A673 (cell line): ENCODE data around the gene MDP1. TPM values are rescaled to one million over a fixed set of nuclear protein-coding genes. Genes with fewer than 3 reads are reported as not detected.

Experiments used
- BruUV-seq: library from RNA; stranded (reverse); fragments of 400-500 nt; replicated peaks from 2 replicates; lab custom pipeline; 2021; lab: Mats Ljungman, UMichigan
- CTCF ChIA-PET: fragments of 300-600 bp; sonication (Branson Sonifier 250); formaldehyde crosslinking; loops from one replicate; lab custom pipeline; 2022; ENCODE audit warnings: antibody characterized with exemption; lab: Charles Lee
- POLR2A ChIA-PET: fragments of 300-600 bp; sonication (Branson Sonifier 250); formaldehyde crosslinking; loops from one replicate; lab custom pipeline; 2022; ENCODE audit warnings: antibody characterized with exemption; ENCODE audit not compliant: low non-redundant PET; lab: Charles Lee
- DNase-seq: peaks from one replicate; pipeline ENCODE4 v3.0.0-alpha.2; 2015; ENCODE audit warnings: low spot score
- H3K27ac ChIP-seq: fragments of 200-600 bp; sonication (generic); 2 replicates; pipeline ENCODE4 v1.5.1; 2016; ENCODE audit warnings: mixed run types, low read depth, mild to moderate bottlenecking, mixed read lengths, antibody characterized with exemption, low read length; ENCODE audit not compliant: poor library complexity, severe bottlenecking
- H3K27me3 ChIP-seq: fragments of 200-600 bp; sonication (generic); replicated peaks from 2 replicates; pipeline ENCODE4 v1.6.1; 2017; ENCODE audit warnings: mixed run types, low read depth, mild to moderate bottlenecking, mixed read lengths, antibody characterized with exemption, low read length; ENCODE audit not compliant: insufficient read depth, poor library complexity
- H3K36me3 ChIP-seq: fragments of 200-600 bp; sonication (generic); 2 replicates; pipeline ENCODE4 v1.6.1; 2016; ENCODE audit warnings: mixed run types, mild to moderate bottlenecking, mixed read lengths, antibody characterized with exemption, low read length; ENCODE audit not compliant: insufficient read depth, poor library complexity, severe bottlenecking
- H3K4me1 ChIP-seq: fragments of 200-600 bp; sonication (generic); 2 replicates; pipeline ENCODE4 v1.6.1; 2017; ENCODE audit warnings: mixed run types, mild to moderate bottlenecking, mixed read lengths, antibody characterized with exemption, low read length; ENCODE audit not compliant: insufficient read depth, poor library complexity, severe bottlenecking
- H3K4me3 ChIP-seq: fragments of 200-600 bp; sonication (generic); 2 replicates; pipeline ENCODE4 v1.5.1; 2016; ENCODE audit warnings: low read depth, mixed run types, mild to moderate bottlenecking, mixed read lengths, low read length; ENCODE audit not compliant: poor library complexity, severe bottlenecking
- H3K9me3 ChIP-seq: fragments of 200-600 bp; sonication (generic); 2 replicates; pipeline ENCODE4 v1.6.1; 2016; ENCODE audit warnings: mixed run types, low read depth, mild to moderate bottlenecking, mixed read lengths, antibody characterized with exemption, low read length; ENCODE audit not compliant: poor library complexity, severe bottlenecking
- CTCF ChIP-seq: fragments of 300-800, 200-600 bp; sonication (generic); conservative IDR thresholded peaks from 2 replicates; pipeline ENCODE4 v1.5.1; 2017; ENCODE audit warnings: low read depth, mild to moderate bottlenecking, antibody characterized with exemption, low read length, moderate library complexity, mixed read lengths
- EZH2 ChIP-seq: fragments of 200-600 bp; sonication (generic); IDR thresholded peaks from 2 replicates; pipeline ENCODE4 v1.6.1; 2017; ENCODE audit warnings: borderline replicate concordance, low read depth, mild to moderate bottlenecking, mixed read lengths, antibody characterized with exemption, low read length; ENCODE audit not compliant: poor library complexity, severe bottlenecking
- intact Hi-C: fragments of 100-400 bp; cut with micrococcal nuclease; formaldehyde crosslinking; loops from one replicate; pipeline ENCODE4 v1.10.0; 2022; ENCODE audit not compliant: unreplicated experiment
- total RNA-seq: library from RNA; stranded (reverse); gene quantifications from 2 replicates; pipeline ENCODE4 v1.2.3, GENCODE V29; 2021

MDP1 gene
- total RNA-seq, 1 experiment from 2014 or later: 21.3 TPM

- Histone ChIP-seq H3K27me3 (no peaks in the 10 kb centered on the region), H3K4me1 (no peaks in the 10 kb centered on the region), H3K4me3 (no peak overlapping the region), H3K9me3 (no peaks in the 10 kb centered on the region), H3K27ac (no peak overlapping the region), H3K36me3 (no peaks in the 10 kb centered on the region)
- no peak for DNase-seq
- ChIA-PET POLR2A (no interaction called here), CTCF (no interaction called here)
- intact Hi-C loops: no loop called here
- no TSS peak for BruUV-seq
- TF ChIP-seq CTCF (no peak), EZH2 (no peak)
These were observed 42.8 kb upstream of the MDP1 start for GRCh38 chr14:24258548-24259265.

GRCh38 chr14:24258119-24258518, 42.3 kb upstream of the MDP1 start:
- TF ChIP-seq EZH2 (no peak), CTCF (no peak)
- no TSS peak for BruUV-seq
- ChIA-PET POLR2A (no interaction called here), CTCF (no interaction called here)
- Histone ChIP-seq H3K4me1 (no peaks in the 10 kb centered on the region), H3K27ac (no peak overlapping the region), H3K4me3 (no peak overlapping the region), H3K9me3 (no peaks in the 10 kb centered on the region), H3K36me3 (no peaks in the 10 kb centered on the region), H3K27me3 (no peaks in the 10 kb centered on the region)
- intact Hi-C loops: no loop called here
- DNase-seq: no peak

- no peak for DNase-seq
- H3K4me1 ChIP-seq: no peaks in the 10 kb centered on the region
- intact Hi-C loops: no loop called here
- no peaks in the 10 kb centered on the region for H3K27me3 ChIP-seq
- no peaks in the 10 kb centered on the region for H3K36me3 ChIP-seq
- no peaks in the 10 kb centered on the region for H3K9me3 ChIP-seq
- TF ChIP-seq EZH2: no peak
- TF ChIP-seq CTCF: no peak
- H3K27ac ChIP-seq: no peak overlapping the region
- BruUV-seq: no TSS peak
- no peak overlapping the region for H3K4me3 ChIP-seq
- CTCF ChIA-PET: no interaction called here
- POLR2A ChIA-PET: no interaction called here
These were observed 41.1 kb upstream of the MDP1 start for GRCh38 chr14:24256960-24257359.
